Motor neuron (in vitro differentiated cells): ENCODE measurements around the gene MARCHF2. TPM values are rescaled to one million over a fixed set of nuclear protein-coding genes. Genes with fewer than 3 reads are reported as not detected.
"Not testable (repeated sequence)": the region's sequence is repeated elsewhere in the genome, so short reads cannot be mapped to it uniquely, and the experiment has no call there.

Experiments used
- ATAC-seq, 8 experiments: fragments of 200-7000 bp; cut with Tn5 transposase; replicated peaks in 6 of 8; 2 replicates each; pipeline ENCODE4 v1.8.0; 2021; ENCODE audit warnings: mild to moderate bottlenecking in 8 of 8, moderate library complexity in 8 of 8
- H3K27ac ChIP-seq, 2 donors: fragments of 250-450 bp; sonication (Bioruptor Pico); 2 replicates each; pipeline ENCODE4 v1.9.0; 2021; ENCODE audit warnings: antibody characterized with exemption in 2 of 2, mild to moderate bottlenecking in 2 of 2, moderate library complexity in 1 of 2
- H3K4me1 ChIP-seq, 2 donors: fragments of 250-450 bp; sonication (Bioruptor Pico); replicated peaks in 1 of 2; 2 replicates each; pipeline ENCODE4 v1.6.1; 2021; ENCODE audit warnings: antibody characterized with exemption in 2 of 2, mild to moderate bottlenecking in 2 of 2, moderate library complexity in 1 of 2
- H3K4me3 ChIP-seq, 5 donors: fragments of 250-450 bp; sonication (Bioruptor Pico); 2 replicates each; pipeline ENCODE4 v1.9.0; 2021; ENCODE audit warnings: antibody characterized with exemption in 5 of 5, mild to moderate bottlenecking in 5 of 5, moderate library complexity in 4 of 5
- WGBS, 10 experiments: fragments of 450-650 bp; shearing (Covaris generic); methylation state at CpG; one replicate each; pipeline ENCODE4 v1.0.0; 2022; 5-methylcytosine and 5-hydroxymethylcytosine counted together
- in situ Hi-C, 9 experiments: fragments of 400-800 bp; cut with MboI; loops; one replicate each; pipeline ENCODE4 v1.15.0; 2021; ENCODE audit warnings: low sequenced_read_pairs in 9 of 9, low pct_unique_long_range_greater_than_20kb in 2 of 9; ENCODE audit not compliant: unreplicated experiment in 9 of 9
- total RNA-seq, 8 experiments: library from RNA; unstranded; fragments of 300-600 nt; gene quantifications; 2 replicates each; pipeline versions ENCODE4 v1.2.3 to v1.2.4, GENCODE V29; 2022

Gene MARCHF2
- total RNA-seq, 8 experiments from 2014 or later: 10.4 to 38.4 (median 19.4) TPM

- in situ Hi-C loops: no loop called here
- Histone ChIP-seq H3K27ac (no peak overlapping the region), H3K4me3 (no peak overlapping the region), H3K4me1 (no peaks in the 10 kb centered on the region)
- no peak for ATAC-seq
- 60% methylated on average over 1 of the region's 1 CpG; no CpG with 5 or more reads in 8 of the 10 experiments for WGBS, 10 experiments
These were observed 35.5 kb upstream of the MARCHF2 start for GRCh38 chr19:8377598-8377997.

- 83 to 100% (median 91%) methylated on average over 2 to 10 of the region's 13 CpGs for WGBS, 10 experiments
- in situ Hi-C loops: not testable (repeated sequence)
These were observed 33.8 kb upstream of the MARCHF2 start for GRCh38 chr19:8379156-8379891.

GRCh38 chr19:8384569-8384968 lies 28.5 kb upstream of the MARCHF2 start:
- ATAC-seq, in situ Hi-C loops, H3K27ac ChIP-seq, H3K4me1 ChIP-seq, H3K4me3 ChIP-seq: not testable (repeated sequence)
- WGBS, 10 experiments: 19 to 100% (median 61%) methylated on average over 1 to 4 of the region's 4 CpGs; no CpG with 5 or more reads in 2 of the 10 experiments

More at GRCh38 chr19:8379156-8379891, 33.8 kb upstream of the MARCHF2 start:
- H3K4me1 ChIP-seq, ATAC-seq, H3K27ac ChIP-seq, H3K4me3 ChIP-seq: not testable (repeated sequence)

GRCh38 chr19:8385103-8385502 lies 28.0 kb upstream of the MARCHF2 start:
- H3K4me1 ChIP-seq, in situ Hi-C loops, H3K4me3 ChIP-seq, H3K27ac ChIP-seq, ATAC-seq: not testable (repeated sequence)
- 68 to 100% (median 88%) methylated on average over 1 to 2 of the region's 2 CpGs; no CpG with 5 or more reads in 3 of the 10 experiments for WGBS, 10 experiments

GRCh38 chr19:8385566-8385965 lies 27.5 kb upstream of the MARCHF2 start:
- H3K4me1 ChIP-seq, ATAC-seq, H3K27ac ChIP-seq, H3K4me3 ChIP-seq, in situ Hi-C loops: not testable (repeated sequence)
- WGBS, 10 experiments: 60 to 100% (median 96%) methylated on average over 1 to 3 of the region's 3 CpGs; no CpG with 5 or more reads in 3 of the 10 experiments

GRCh38 chr19:8386419-8386818 lies 26.7 kb upstream of the MARCHF2 start:
- WGBS, 10 experiments: 40 to 100% (median 80%) methylated on average over 1 to 5 of the region's 9 CpGs; no CpG with 5 or more reads in 5 of the 10 experiments
- H3K27ac ChIP-seq, H3K4me3 ChIP-seq, ATAC-seq, in situ Hi-C loops: not testable (repeated sequence)
- peaks cover 5 to 10% of the 10 kb centered on the region in 2 donors for H3K4me1 ChIP-seq

- H3K4me1 ChIP-seq: peaks cover 7 to 14% of the 10 kb centered on the region in 2 donors
- no peak for ATAC-seq
- no peak overlapping the region for H3K27ac ChIP-seq
- 0 to 100% (median 60%) methylated on average over 1 to 4 of the region's 4 CpGs; no CpG with 5 or more reads in 3 of the 10 experiments for WGBS, 10 experiments
- no peak overlapping the region for H3K4me3 ChIP-seq
- in situ Hi-C loops: no loop called here
These were observed 26.1 kb upstream of the MARCHF2 start for GRCh38 chr19:8386990-8387389.

GRCh38 chr19:8387688-8388611 lies 25.2 kb upstream of the MARCHF2 start:
- H3K27ac ChIP-seq: no peak overlapping the region
- WGBS, 10 experiments: 24 to 100% (median 90%) methylated on average over 2 to 13 of the region's 16 CpGs
- in situ Hi-C loops: no loop called here
- no peak overlapping the region for H3K4me3 ChIP-seq
- no peak for ATAC-seq
- peaks cover 7 to 16% of the 10 kb centered on the region in 2 donors for H3K4me1 ChIP-seq

GRCh38 chr19:8388612-8388958 lies 24.5 kb upstream of the MARCHF2 start:
- in situ Hi-C loops: no loop called here
- WGBS, 10 experiments: 0 to 100% (median 70%) methylated on average over 1 to 2 of the region's 2 CpGs; no CpG with 5 or more reads in 1 of the 10 experiments

GRCh38 chr19:8389891-8390616 lies 23.1 kb upstream of the MARCHF2 start, which contains the start of gene RAB11B:
TSS of gene RAB11B (plus strand) at chr19:8390360. CDS start at chr19:8390417, 57 bp downstream.
- peak within 1 kb of the TSS; percentile 99 to 100 for H3K27ac ChIP-seq
- peak within 1 kb of the TSS; percentile 92 to 100 (median 99) for H3K4me3 ChIP-seq
- ATAC-seq: peak; percentile 90 to 95 (median 94)
- in situ Hi-C loops: no loop called here
- peaks cover 11 to 18% of the 10 kb centered on the region in 2 donors for H3K4me1 ChIP-seq
- WGBS, 10 experiments: 0% methylated on average over 9 to 15 of the region's 70 CpGs; no CpG with 5 or more reads in 6 of the 10 experiments

More at GRCh38 chr19:8388612-8388958, 24.5 kb upstream of the MARCHF2 start:
- H3K4me3 ChIP-seq: no peak overlapping the region
- no peak overlapping the region for H3K27ac ChIP-seq
- H3K4me1 ChIP-seq: peaks cover 7 to 18% of the 10 kb centered on the region in 2 donors
- ATAC-seq: no peak

- peak; percentile 60 to 71 (median 67) for ATAC-seq
- H3K4me3 ChIP-seq: peak overlapping the region; percentile 92 to 100 (median 99)
- peak overlapping the region; percentile 99 to 100 for H3K27ac ChIP-seq
- no CpG with 5 or more reads among the region's 28 CpGs for WGBS, 10 experiments
- in situ Hi-C loops: no loop called here
- H3K4me1 ChIP-seq: peaks cover 11 to 18% of the 10 kb centered on the region in 2 donors
These were observed 22.5 kb upstream of the MARCHF2 start for GRCh38 chr19:8390617-8390981.

GRCh38 chr19:8391198-8392016 lies 21.7 kb upstream of the MARCHF2 start:
- peaks cover 11 to 18% of the 10 kb centered on the region in 2 donors for H3K4me1 ChIP-seq
- in situ Hi-C loops: no loop called here

More at GRCh38 chr19:8391198-8392016, 21.7 kb upstream of the MARCHF2 start:
- no peak for ATAC-seq
- WGBS, 10 experiments: 20 to 79% (median 53%) methylated on average over 1 to 13 of the region's 23 CpGs; no CpG with 5 or more reads in 4 of the 10 experiments
- Histone ChIP-seq H3K4me3 (peak overlapping the region; percentile 92 to 100 (median 99)), H3K27ac (no peak overlapping the region)
